T-helper 1 cell treated with Interleukin-12 subunit alpha and Interleukin-12 subunit beta and Interleukin-4 antibody, amounts not matched to agents 30 ng/mL and 1 ng/mL, for 36 hours (primary cell): Measurements from ENCODE around the gene FAM43A. TPM values are rescaled to one million over a fixed set of nuclear protein-coding genes. Genes with fewer than 3 reads are reported as not detected.

ENCODE experiments used
- intact Hi-C: fragments of 100-400 bp; cut with micrococcal nuclease; formaldehyde crosslinking; loops from one replicate; pipeline ENCODE4 v1.15.1; 2024
- total RNA-seq: library from RNA; stranded (reverse); gene quantifications from 2 replicates; pipeline ENCODE4 v1.2.3, GENCODE V29; 2022

Gene FAM43A
- total RNA-seq, 1 donor from 2014 or later = 2.9 TPM

DNA sequence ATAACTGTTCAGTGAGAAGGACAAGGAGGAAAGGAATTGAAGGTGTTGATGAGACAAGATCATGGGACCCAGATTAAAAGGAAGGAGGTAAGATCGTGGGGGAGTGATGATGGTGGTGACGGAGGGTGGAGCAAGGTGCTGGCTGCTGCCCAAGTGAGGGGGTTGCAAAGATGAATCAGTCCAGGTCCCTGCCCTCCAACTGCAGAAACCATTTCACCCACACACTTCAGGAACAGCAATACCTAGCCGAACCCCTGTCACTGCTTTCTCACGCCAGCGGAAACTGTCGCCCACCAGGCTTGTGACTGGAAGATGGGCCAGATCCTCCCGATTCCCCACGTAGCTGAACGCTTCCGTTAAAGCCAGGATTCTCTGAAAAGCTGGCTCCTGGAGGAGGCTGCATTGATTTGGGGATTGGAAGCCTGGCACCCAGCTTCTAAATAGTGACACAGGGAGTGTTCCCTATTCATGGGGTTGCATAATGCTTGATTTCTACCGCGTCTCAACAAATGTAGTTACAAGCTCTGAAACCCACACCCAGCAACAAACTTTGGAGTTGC lies 10.5 kb upstream of the FAM43A start:
- intact Hi-C loops = no loop called here

- intact Hi-C loops = no loop called here
These were observed 10.0 kb upstream of the FAM43A start for GRCh38 chr3:194675680-194676079.

GRCh38 chr3:194676471-194676870 lies 9.2 kb upstream of the FAM43A start:
- intact Hi-C loops = no loop called here

DNA sequence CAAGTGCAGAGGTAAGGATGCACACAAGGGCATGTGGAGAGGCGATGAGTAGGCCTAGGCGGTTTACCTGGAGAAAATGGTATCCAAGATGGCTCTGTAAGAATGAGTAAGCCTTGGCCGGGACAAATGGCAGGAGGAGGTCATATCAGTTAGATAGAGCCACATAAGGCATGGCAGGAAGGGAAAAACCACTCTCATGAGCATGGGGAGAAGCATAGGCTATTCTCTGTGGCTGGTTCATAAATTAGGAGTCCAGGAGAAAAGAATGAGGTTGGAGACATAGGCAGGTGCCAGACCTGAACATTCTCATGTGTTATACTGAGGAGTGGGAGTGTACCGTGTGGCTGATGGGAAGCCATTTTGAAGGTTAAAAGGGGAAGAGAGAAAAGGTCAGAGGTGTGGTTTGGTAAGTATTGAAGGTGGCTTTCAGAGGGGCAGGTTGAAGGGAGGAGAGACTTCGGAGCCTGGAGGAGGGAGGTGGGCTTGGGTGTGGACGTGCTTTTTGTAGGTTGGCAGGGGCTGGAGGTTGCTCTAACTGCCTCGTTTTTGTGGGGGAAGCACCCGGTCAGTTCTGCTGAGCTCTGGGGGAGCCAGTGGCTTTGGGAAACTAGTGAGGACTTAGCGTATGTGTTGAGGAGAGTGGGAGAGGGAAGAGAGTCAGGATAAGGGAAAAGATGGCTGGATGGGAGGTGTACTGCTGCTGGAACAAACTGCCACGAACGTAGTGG lies 4.6 kb upstream of the FAM43A start:
- intact Hi-C loops = loop anchor here (5.0 to 10.0 kb wide), 2 partner anchors 161 to 224 kb away; no protein-coding TSS in a partner anchor

DNA sequence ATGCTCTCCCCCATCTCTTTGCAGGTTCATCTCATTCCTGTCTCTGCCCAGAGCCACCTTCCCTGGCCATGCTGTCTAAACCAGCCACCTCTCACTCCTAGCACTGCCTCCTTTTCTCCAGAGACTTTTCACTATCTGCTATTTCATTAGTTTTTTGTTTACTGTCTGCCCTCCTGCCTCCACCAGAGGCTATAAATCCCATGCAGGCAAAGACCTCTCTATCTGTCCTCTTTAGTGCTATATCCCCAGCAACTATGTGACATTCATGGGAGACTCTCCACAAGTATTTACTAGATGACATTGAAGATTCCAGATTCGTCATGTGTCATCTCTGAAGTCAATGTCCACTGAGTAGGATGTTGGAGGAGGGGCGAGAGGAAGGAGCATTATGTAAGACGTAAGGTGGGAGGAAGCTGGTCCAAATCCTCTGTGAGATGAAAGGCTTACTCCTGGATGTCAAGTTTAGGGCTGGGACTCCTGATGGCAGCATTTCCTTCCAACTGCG lies 3.4 kb upstream of the FAM43A start:
- intact Hi-C loops = loop anchor here (1.0 to 10.0 kb wide), 10 partner anchors 10 to 840 kb away; partner anchors contain the start of genes LSG1 and XXYLT1

- intact Hi-C loops = loop anchor here (1.0 to 10.0 kb wide), 10 partner anchors 11 to 839 kb away; partner anchors contain the start of genes LSG1 and XXYLT1
These were observed 2.9 kb upstream of the FAM43A start for GRCh38 chr3:194682694-194683310.

DNA sequence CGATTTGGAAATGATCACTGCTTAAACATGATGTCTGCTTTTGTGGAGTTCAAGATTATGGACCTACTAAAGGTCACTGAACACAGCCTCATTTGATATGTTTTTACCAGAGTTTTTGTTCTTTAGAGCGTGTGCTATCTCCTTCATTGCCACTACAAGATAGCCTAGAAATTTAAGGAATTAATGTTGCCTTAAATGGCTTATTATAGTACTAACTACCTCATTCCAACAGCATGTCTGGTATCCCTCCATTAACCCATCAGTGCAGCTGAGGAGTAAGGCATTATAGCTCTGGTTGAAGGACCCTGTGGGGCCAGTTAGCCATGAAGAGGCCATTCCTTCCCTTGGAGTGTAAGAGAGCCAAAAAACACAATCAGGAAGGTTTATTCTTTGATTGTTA lies 2.3 kb upstream of the FAM43A start:
- intact Hi-C loops = loop anchor here (5.0 to 10.0 kb wide), 2 partner anchors 159 to 221 kb away; no protein-coding TSS in a partner anchor

GRCh38 chr3:194685065-194685717 lies 492 bp upstream of the FAM43A start:
- intact Hi-C loops = loop anchor here (5.0 to 10.0 kb wide), 4 partner anchors 198 to 857 kb away; partner anchors contain the start of genes ACAP2, ATP13A3 and PPP1R2

- intact Hi-C loops = loop anchor here (5.0 to 10.0 kb wide), 4 partner anchors 199 to 856 kb away; partner anchors contain the start of genes ACAP2, ATP13A3 and PPP1R2
These were observed 732 bp downstream of the FAM43A start for GRCh38 chr3:194686414-194686815.

DNA sequence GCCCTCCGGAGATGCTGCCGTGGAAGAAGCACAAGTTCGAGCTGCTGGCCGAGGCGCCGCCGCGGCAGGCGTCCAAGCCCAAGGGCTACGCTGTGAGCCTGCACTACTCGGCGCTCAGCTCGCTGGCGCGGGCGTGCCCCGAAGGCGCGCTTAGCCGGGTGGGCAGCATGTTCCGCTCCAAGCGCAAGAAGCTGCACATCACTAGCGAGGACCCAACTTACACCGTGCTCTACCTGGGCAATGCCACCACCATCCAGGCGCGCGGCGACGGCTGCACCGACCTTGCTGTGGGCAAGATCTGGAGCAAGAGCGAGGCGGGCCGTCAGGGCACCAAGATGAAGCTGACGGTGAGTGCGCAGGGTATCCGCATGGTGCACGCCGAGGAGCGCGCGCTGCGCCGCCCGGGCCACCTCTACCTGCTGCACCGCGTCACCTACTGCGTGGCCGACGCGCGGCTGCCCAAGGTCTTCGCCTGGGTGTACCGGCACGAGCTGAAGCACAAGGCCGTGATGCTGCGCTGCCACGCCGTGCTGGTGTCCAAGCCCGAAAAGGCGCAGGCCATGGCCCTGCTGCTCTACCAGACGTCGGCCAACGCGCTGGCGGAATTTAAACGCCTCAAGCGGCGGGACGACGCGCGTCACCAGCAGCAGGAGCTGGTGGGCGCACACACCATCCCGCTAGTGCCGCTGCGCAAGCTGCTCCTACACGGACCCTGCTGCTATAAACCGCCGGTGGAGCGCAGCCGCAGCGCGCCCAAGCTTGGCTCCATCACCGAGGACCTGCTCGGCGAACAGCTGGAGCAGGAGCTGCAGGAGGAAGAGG lies 1.3 kb downstream of the FAM43A start:
- intact Hi-C loops = loop anchor here (5.0 to 10.0 kb wide), 4 partner anchors 200 to 855 kb away; partner anchors contain the start of genes ACAP2, ATP13A3 and PPP1R2

DNA sequence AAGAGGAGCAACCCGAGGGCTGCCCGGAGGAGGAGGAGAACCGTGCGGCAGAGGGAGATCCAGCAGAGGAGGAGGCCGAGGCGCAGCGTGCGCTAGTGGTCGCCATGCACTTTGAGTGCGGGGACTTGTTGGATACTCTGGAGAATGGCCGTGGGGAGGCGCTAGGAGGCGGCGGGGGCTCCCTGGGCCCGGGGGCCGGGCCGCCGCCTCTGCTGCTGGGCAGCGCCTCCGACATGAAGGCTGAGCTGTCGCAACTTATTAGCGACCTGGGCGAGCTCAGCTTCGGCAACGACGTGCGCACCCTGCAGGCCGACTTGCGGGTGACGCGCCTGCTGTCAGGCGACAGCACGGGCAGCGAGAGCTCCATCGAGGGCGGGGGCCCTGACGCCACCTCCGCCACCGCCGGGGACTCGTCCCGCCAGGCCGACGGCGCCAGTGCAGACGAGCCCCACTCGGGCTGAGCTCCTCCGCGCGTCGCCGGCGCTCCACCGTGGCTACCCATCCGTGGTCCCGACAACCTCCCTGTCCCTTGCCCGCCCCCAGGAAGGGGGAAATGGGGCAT lies 2.0 kb downstream of the FAM43A start:
- intact Hi-C loops = loop anchor here (5.0 to 10.0 kb wide), 4 partner anchors 200 to 855 kb away; partner anchors contain the start of genes ACAP2, ATP13A3 and PPP1R2

DNA sequence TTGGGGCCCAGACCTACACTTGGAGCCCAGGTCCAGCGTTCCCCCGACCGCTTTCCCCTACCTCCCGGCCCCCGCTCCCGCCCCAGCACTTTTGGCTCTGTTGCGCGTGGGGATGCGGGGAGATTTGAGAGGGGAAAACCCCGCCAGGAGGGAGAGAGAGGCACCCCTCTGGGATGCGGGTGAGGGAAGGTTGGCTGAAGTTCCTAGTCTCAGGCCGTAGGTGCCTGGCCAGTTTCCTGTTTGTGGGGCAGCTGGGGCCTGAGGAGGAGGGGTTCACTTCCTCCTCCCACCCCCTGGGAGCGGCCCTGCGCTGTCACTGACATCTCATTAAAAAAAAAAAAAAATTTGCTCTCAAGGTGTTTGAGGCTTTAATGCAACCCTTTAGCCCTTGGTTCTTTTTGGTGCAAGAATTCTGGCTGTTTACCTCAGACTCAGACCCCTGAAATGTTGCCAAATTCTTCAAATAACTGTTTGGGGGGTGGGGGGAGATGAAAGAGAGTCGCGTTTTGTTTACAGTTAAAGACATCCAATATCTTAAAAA lies 2.6 kb downstream of the FAM43A start:
- intact Hi-C loops = loop anchor here (5.0 to 10.0 kb wide), 4 partner anchors 201 to 854 kb away; partner anchors contain the start of genes ACAP2, ATP13A3 and PPP1R2

GRCh38 chr3:194688946-194689345 lies 3.3 kb downstream of the FAM43A start:
- intact Hi-C loops = loop anchor here (5.0 to 10.0 kb wide), 4 partner anchors 202 to 853 kb away; partner anchors contain the start of genes ACAP2, ATP13A3 and PPP1R2

GRCh38 chr3:194689493-194689944 lies 3.8 kb downstream of the FAM43A start:
- intact Hi-C loops = loop anchor here (5.0 to 10.0 kb wide), 4 partner anchors 202 to 853 kb away; partner anchors contain the start of genes ACAP2, ATP13A3 and PPP1R2

DNA sequence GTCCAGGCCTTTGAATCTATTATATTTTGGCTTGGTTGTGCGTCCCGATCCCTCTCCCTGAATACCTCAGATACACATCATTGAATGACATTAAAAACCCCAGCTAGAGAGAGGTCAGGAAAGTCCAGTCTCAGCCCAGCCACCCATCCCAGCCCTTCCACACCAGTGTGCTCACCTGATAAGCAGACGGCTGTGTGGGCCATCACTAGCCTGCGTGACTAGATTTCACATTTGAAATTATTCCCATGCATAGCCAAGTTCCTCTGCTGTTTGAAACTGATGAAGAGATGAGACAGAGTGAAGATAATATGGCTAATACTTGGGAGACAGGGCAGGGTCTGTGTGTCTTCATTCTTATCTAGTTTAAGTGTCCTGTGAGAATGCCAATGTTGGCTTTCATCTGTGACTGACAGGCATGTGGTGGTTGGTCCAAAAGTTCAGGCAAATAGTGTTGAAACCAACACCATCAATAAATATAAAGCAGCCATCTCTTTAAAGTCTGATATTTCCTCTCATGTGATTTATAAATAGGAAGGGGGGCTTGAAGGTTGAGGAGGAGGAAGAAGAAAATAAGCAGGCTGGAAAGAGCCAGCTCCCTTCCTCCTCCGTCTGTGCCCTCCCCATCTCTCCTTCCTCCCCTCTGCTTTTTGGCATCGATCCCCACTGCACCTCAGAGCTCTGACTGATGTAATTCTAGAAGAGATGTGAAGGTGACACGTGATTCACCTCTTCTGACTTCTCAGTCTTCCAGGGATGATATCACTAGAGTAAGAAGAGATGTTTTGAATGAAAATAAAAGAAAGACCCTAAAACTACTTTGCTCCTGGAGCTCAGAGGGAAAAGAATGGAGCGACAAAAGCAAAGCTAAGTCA lies 5.1 kb downstream of the FAM43A start:
- intact Hi-C loops = no loop called here

DNA sequence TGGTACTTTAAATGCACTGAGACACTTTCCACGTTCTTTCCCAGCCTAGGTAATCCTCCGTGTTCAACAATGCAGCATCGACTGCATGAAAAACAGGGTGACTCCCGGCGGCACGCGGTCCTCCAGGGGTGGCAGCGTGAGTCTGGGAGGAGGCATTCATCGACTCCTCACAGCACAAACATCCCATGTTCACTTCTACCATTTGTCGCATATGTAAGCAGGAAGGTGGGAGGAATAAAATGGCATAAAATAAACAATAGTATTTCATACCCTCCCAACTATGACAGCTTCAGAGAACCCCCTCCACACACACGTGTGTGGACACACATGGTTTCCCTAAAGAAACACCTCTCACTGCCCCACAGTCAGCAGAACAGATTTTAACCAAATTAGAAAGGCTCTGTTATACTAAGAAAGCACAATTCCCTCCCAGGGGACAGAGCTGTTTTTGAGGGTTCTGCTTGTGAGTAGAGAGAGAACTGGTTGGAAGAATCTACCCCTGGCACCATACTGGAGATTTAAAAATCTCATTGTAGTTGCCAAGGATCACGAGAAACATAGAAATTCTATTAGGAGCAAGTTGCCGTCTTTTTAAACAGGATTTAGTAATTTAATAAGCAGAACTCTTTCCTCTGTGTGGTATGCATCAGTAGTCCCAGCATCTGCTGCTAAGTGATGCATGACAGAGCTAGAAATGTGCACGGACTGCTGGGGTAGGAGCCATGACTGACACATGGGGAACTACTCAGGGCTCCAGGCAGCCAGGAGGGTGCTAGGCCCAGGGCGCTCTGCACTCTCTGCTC lies 6.0 kb downstream of the FAM43A start:
- intact Hi-C loops = no loop called here

- intact Hi-C loops = no loop called here
These were observed 11.0 kb downstream of the FAM43A start for GRCh38 chr3:194696702-194697101.
